Right lobe of liver (tissue), 6 donors: ENCODE measurements around the gene PNKP. TPM values are rescaled to one million over a fixed set of nuclear protein-coding genes. Genes with fewer than 3 reads are reported as not detected.

Experiments used
- ATAC-seq, 4 donors: fragments of 200-7000 bp; cut with Tn5 transposase; one replicate each; pipeline ENCODE4 v1.9.1; 2020; ENCODE audit warnings: mild to moderate bottlenecking in 4 of 4, moderate library complexity in 4 of 4
- DNase-seq, 3 donors: peaks; one replicate each; pipeline ENCODE4 v3.0.0-alpha.2; 2020
- H3K27ac ChIP-seq, 3 donors: fragments of 200-600 bp; one replicate each; pipeline ENCODE4 v1.8.0; 2022
- H3K27me3 ChIP-seq, 2 donors: fragments of 200-600 bp; one replicate each; pipeline ENCODE4 v1.8.0; 2022
- H3K36me3 ChIP-seq, 4 donors: fragments of 200-600 bp; sonication (generic) in 1 of 4; one replicate each; pipeline versions ENCODE4 v1.5.1 to v1.8.0; 2017 to 2022; ENCODE audit warnings: control low read depth in 1 of 4
- H3K4me1 ChIP-seq, 4 donors: fragments of 200-600 bp; sonication (generic) in 1 of 4; one replicate each; pipeline versions ENCODE4 v1.5.1 to v1.8.0; 2017 to 2022; ENCODE audit warnings: control low read depth in 1 of 4
- H3K4me3 ChIP-seq, 3 donors: fragments of 200-600 bp; one replicate each; pipeline ENCODE4 v1.8.0; 2022
- H3K9me3 ChIP-seq, 4 donors: fragments of 200-600 bp; sonication (generic) in 1 of 4; one replicate each; pipeline versions ENCODE4 v1.5.1 to v1.8.0; 2017 to 2022; ENCODE audit warnings: control low read depth in 1 of 4
- POLR2A ChIP-seq: fragments of 450-650 bp; IDR thresholded peaks from one replicate; pipeline ENCODE4 v1.6.1; 2017; ENCODE audit warnings: antibody characterized with exemption, mild to moderate bottlenecking
- WGBS: methylation state at CpG from one replicate; pipeline ENCODE4 v1.1.6; 2018; ENCODE audit warnings: low coverage, low lambda C conversion rate; ENCODE audit not compliant: insufficient coverage; ENCODE audit errors: missing lambda C conversion rate; 5-methylcytosine and 5-hydroxymethylcytosine counted together
- intact Hi-C, 2 donors: fragments of 100-400 bp; cut with DNase I; formaldehyde crosslinking; loops; one replicate each; pipeline versions ENCODE4 v1.11.2 to v1.14.1; 2022
- total RNA-seq, 6 experiments: library from RNA; depleted of rRNA in 2 of 6; stranded (reverse); fragments of >200 nt in 2 of 6; fragmentation: NEBNext Ultra II Directional in 3 of 6; extraction: Animal tissue kit (Norgen Biotek cat#: 25700) in 3 of 6; gene quantifications; one replicate each; pipeline versions ENCODE4 v1.1.0 to v1.2.4, GENCODE V29; 2016 to 2023
- TF ChIP-seq, protein P1 (sequence below), 4 donors: fragments of 200-600 bp in 3 of 4; fragments of 450-650 bp in 1 of 4; IDR thresholded peaks; one replicate each; pipeline versions ENCODE4 v1.5.1 to v1.8.0; 2016 to 2022; ENCODE audit warnings: antibody characterized with exemption in 4 of 4, mild to moderate bottlenecking in 2 of 4
- donor health status: DM: no; HTN: yes; CAD: no.
- donor health status: DM: no; HTN: no; CAD: no.
- donor health status: DM: no; HTN: no; CAD: no.
- donor health status: DM: no; HTN: yes; CAD: no.
- donor health status: DM: no; HTN: yes; CAD: no.

PNKP gene
- total RNA-seq, 6 experiments from 2014 or later: 21.0 to 37.5 (median 27.9) TPM

DNA sequence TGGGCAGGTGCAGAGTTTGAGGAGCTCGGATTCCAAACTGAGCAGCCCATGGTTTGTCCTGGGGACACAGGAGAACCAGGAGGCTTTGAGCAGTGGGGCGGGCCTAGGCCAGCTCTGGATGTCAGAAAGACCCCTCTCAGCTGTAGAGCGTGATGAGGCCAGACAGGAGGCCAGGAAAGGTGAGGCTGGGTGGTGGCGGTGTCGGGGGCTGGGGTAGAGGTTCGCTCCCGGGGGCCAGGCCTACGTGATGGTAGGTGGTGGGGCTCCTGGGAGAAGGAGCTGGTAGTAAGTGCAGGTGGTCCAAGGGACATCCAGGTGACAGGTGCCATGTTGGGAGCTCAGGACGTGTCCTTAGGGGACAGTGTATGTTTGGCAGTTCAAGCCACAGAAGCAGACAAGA, 30.0 kb downstream of the PNKP start:
- TF ChIP-seq, protein P1, sequence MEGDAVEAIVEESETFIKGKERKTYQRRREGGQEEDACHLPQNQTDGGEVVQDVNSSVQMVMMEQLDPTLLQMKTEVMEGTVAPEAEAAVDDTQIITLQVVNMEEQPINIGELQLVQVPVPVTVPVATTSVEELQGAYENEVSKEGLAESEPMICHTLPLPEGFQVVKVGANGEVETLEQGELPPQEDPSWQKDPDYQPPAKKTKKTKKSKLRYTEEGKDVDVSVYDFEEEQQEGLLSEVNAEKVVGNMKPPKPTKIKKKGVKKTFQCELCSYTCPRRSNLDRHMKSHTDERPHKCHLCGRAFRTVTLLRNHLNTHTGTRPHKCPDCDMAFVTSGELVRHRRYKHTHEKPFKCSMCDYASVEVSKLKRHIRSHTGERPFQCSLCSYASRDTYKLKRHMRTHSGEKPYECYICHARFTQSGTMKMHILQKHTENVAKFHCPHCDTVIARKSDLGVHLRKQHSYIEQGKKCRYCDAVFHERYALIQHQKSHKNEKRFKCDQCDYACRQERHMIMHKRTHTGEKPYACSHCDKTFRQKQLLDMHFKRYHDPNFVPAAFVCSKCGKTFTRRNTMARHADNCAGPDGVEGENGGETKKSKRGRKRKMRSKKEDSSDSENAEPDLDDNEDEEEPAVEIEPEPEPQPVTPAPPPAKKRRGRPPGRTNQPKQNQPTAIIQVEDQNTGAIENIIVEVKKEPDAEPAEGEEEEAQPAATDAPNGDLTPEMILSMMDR (IDR thresholded peaks at IDR 0.05): no peak
- no peak for TF ChIP-seq POLR2A
- WGBS: 96% methylated on average over 4 of the region's 9 CpGs
- H3K27ac ChIP-seq: no peak overlapping the region
- no peaks in the 10 kb centered on the region for H3K9me3 ChIP-seq
- H3K4me3 ChIP-seq: no peak overlapping the region
- H3K36me3 ChIP-seq: peaks cover 0 to 33% (median 6%) of the 10 kb centered on the region in 4 donors
- intact Hi-C loops: no loop called here
- ATAC-seq (no peak), DNase-seq (no peak)
- H3K4me1 ChIP-seq: no peaks in the 10 kb centered on the region
- no peaks in the 10 kb centered on the region for H3K27me3 ChIP-seq

DNA sequence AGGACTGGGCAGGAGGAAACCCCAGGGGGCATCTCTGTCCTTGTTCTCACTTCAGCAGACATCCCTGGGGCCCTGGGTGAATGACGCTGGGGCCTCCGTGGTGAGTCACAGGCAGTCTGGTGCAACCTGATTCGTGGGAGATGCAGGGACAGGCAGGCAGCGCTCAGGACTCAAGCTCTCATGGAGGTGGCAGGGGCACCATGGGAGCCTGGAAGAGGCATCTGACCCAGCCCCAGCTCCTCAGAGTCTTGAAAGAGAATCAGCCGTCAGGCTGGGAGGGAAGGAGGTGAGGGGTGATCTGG, 30.4 kb downstream of the PNKP start:
- no peak overlapping the region for H3K4me3 ChIP-seq
- whole genome bisulfite sequencing: no CpG with 5 or more reads among the region's 5 CpGs
- H3K27me3 ChIP-seq: no peaks in the 10 kb centered on the region
- H3K9me3 ChIP-seq: no peaks in the 10 kb centered on the region
- intact Hi-C loops: no loop called here
- no peak for DNase-seq
- TF ChIP-seq POLR2A: no peak
- TF ChIP-seq, protein P1 (IDR thresholded peaks at IDR 0.05): no peak
- peaks cover 0 to 38% (median 6%) of the 10 kb centered on the region in 4 donors for H3K36me3 ChIP-seq
- H3K27ac ChIP-seq: no peak overlapping the region
- no peaks in the 10 kb centered on the region for H3K4me1 ChIP-seq
- ATAC-seq: no peak

DNA sequence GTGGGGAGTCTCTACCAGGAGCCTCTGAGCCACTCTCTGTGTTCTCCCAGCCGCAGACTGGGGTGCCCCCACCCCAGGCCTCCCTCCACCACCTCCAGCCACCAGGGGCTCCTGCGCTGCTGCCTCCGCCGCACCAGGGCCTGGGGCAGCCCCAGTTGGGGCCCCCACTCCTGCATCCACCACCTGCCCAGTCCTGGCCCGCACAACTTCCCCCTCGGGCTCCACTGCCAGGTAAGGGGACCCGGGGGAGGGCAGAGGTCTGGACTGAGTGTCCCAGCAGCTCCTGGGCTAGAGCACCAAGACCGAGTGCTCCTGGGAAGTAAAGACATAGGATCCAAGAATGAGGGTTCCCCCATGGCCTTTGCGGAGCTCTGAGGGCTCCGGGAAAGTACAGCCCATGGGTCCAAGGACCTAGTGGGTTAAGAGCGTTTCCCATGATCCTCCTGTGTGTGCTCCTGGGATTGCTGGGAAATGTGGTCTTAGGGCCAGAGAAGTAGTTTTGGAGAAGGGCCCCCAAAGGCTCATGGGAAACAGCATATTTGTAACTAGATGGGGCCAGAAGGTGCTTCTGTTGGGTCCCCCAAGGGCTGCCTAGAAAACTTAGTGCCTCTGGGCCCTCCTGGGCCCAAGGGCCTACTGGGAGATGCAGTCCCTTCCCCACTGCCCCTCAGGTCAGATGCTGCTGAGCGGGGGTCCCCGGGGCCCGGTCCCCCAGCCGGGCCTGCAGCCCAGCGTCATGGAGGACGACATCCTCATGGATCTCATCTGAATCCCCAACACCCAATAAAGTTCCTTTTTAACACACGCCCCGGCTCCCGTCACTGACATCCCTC, 31.0 kb downstream of the PNKP start:
- TF ChIP-seq, protein P1 (IDR thresholded peaks at IDR 0.05): no peak
- no peak for TF ChIP-seq POLR2A
- 98% methylated on average over 6 of the region's 20 CpGs for WGBS
- intact Hi-C loops: no loop called here
- Histone ChIP-seq H3K36me3 (peaks cover 0 to 40% (median 7%) of the 10 kb centered on the region in 4 donors), H3K27ac (no peak overlapping the region), H3K27me3 (no peaks in the 10 kb centered on the region), H3K4me1 (no peaks in the 10 kb centered on the region), H3K9me3 (no peaks in the 10 kb centered on the region), H3K4me3 (no peak overlapping the region)
- ATAC-seq: no peak
- no peak for DNase-seq

DNA sequence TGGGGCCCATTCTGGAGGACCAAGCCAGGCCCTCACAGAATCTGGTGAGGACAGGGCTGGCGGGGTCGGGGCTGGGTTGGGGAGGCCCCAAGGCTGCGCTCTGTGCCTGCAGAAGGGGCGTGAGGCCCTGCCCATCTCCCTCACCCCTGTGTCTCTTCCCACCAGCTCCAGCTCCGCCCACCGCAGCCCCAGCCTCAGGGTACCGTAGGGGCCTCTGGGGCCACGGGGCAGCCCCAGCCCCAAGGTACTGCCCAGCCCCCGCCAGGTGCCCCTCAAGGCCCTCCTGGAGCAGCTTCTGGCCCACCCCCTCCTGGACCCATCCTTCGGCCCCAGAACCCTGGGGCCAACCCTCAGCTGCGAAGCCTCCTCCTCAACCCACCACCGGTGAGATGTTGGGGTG, 31.8 kb downstream of the PNKP start:
- peak in 1 of 3 donors; percentile 41 for DNase-seq

More for the DNA sequence above, 31.8 kb downstream of the PNKP start:
- WGBS: no CpG with 5 or more reads among the region's 12 CpGs
- Histone ChIP-seq H3K27ac (no peak overlapping the region), H3K4me1 (no peaks in the 10 kb centered on the region), H3K36me3 (peaks cover 0 to 40% (median 8%) of the 10 kb centered on the region in 4 donors), H3K27me3 (no peaks in the 10 kb centered on the region), H3K4me3 (no peak overlapping the region), H3K9me3 (no peaks in the 10 kb centered on the region)
- intact Hi-C loops: no loop called here
- ATAC-seq: no peak
- TF ChIP-seq POLR2A: no peak
- TF ChIP-seq, protein P1 (IDR thresholded peaks at IDR 0.05): no peak
